ENCODE data around the gene PLK3.

DNA sequence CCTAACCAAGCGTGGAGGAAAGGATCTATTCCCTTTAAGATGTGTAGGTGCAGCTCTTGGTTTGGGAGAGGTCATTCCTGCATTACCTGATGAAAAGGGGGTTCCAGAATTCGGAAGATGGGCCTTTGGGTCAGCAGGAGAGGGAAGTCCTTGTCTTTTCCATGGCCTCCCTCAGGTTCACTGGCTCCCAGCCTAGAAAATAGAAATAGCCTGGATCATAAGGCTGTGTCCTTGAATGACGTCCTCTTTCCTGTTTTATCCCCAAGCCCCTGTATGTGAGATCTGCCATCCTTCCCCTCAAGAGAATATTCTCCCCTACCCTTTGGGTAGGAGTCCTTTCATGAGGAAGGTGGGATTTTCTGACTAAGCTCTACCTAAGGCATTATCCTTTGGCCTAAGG lies 39.3 kb upstream of the PLK3 start:
- TF ChIP-seq, protein P1, sequence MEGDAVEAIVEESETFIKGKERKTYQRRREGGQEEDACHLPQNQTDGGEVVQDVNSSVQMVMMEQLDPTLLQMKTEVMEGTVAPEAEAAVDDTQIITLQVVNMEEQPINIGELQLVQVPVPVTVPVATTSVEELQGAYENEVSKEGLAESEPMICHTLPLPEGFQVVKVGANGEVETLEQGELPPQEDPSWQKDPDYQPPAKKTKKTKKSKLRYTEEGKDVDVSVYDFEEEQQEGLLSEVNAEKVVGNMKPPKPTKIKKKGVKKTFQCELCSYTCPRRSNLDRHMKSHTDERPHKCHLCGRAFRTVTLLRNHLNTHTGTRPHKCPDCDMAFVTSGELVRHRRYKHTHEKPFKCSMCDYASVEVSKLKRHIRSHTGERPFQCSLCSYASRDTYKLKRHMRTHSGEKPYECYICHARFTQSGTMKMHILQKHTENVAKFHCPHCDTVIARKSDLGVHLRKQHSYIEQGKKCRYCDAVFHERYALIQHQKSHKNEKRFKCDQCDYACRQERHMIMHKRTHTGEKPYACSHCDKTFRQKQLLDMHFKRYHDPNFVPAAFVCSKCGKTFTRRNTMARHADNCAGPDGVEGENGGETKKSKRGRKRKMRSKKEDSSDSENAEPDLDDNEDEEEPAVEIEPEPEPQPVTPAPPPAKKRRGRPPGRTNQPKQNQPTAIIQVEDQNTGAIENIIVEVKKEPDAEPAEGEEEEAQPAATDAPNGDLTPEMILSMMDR (conservative IDR thresholded peaks at IDR 0.05), result no peak
- no peak for TF ChIP-seq EZH2 (IDR thresholded peaks at IDR 0.05; ENCODE audit: low read depth)

Data from PC-9 (cell line).